ENCODE data around the gene CELA3B. TPM values are rescaled to one million over a fixed set of nuclear protein-coding genes. Genes with fewer than 3 reads are reported as not detected.

The CELA3B gene
- total RNA-seq, 1 donor from 2014 or later: not detected

DNA sequence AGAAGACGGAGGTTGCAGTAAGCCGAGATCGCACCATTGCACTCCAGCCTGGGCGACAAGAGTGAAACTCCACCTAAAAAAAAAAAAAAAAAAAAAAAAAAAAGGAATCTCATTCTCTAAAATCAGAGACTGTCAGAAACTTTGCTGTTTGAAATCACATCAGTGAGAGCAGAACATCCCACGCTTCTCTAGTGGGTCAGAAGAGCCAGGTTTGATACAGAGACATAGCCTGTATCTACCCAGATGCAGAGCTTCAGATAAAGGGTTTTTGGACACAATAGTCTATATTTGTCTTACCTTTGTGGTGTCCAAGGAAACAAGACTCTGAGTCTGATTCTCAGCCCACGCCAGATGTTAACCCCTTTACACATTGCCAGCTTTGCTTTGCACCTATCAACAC lies 44.2 kb downstream of the CELA3B start:
- H3K36me3 ChIP-seq: no peaks in the 10 kb centered on the region
- intact Hi-C loops (cut with micrococcal nuclease): no loop called here
- TF ChIP-seq, protein P1, sequence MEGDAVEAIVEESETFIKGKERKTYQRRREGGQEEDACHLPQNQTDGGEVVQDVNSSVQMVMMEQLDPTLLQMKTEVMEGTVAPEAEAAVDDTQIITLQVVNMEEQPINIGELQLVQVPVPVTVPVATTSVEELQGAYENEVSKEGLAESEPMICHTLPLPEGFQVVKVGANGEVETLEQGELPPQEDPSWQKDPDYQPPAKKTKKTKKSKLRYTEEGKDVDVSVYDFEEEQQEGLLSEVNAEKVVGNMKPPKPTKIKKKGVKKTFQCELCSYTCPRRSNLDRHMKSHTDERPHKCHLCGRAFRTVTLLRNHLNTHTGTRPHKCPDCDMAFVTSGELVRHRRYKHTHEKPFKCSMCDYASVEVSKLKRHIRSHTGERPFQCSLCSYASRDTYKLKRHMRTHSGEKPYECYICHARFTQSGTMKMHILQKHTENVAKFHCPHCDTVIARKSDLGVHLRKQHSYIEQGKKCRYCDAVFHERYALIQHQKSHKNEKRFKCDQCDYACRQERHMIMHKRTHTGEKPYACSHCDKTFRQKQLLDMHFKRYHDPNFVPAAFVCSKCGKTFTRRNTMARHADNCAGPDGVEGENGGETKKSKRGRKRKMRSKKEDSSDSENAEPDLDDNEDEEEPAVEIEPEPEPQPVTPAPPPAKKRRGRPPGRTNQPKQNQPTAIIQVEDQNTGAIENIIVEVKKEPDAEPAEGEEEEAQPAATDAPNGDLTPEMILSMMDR (IDR thresholded peaks at IDR 0.05; ENCODE audit: borderline replicate concordance): no peak

DNA sequence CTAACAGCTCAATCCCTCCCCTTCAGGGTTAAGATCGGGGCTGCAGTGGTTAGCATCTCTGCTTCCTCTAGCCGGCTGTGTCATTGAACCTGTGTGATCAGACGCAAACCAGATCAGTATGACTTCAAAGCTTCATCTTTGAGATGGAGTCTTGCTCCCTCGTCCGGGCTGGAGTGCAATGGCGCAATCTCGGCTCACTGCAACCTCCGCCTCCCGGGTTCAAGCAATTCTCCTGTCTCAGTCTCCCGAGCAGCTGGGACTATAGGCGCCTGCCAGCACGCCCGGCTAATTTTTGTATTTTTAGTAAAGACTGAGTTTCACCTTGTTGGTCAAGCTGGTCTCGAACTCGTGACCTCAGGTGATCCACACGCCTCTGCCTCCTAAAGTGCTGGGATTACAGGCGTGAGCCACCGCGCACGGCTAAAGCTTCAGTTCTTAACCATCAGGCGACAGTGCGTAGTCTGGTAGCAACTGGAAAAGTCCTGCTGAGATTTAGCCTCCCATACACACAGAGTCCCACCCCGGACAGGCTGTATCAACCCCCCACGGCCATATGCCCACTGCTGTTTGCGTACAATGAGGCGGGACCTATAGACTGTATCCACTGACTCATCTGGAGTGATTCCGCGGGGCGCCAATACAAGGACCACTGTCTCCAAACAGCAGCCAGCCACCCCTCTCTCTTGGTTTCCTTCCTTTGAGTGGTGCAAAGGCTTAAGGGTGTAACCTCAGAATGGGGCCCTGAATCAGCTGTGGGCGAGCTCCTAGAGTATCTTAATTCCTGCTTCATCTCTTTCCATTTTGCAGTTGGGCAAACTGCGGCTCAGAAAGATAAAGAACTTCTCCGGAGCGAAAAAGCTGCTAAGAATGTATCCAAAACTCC lies 47.9 kb downstream of the CELA3B start:
- Histone ChIP-seq H3K4me3 (peak overlapping the region; percentile 99), H3K27me3 (ENCODE audit: low read depth) (no peaks in the 10 kb centered on the region), H3K9me3 (replicated peaks) (no peaks in the 10 kb centered on the region), H3K27ac (replicated peaks) (peak overlapping the region; percentile 99), H3K36me3 (no peaks in the 10 kb centered on the region), H3K4me1 (peaks cover 27% of the 10 kb centered on the region)
- intact Hi-C loops (cut with micrococcal nuclease): no loop called here
- TF ChIP-seq, protein P1 (IDR thresholded peaks at IDR 0.05; ENCODE audit: borderline replicate concordance): no peak
- peak; percentile 33 for DNase-seq

More for the DNA sequence above, 44.2 kb downstream of the CELA3B start:
- DNase-seq: no peak
- Histone ChIP-seq H3K4me3 (no peak overlapping the region), H3K27me3 (ENCODE audit: low read depth) (no peaks in the 10 kb centered on the region), H3K9me3 (replicated peaks) (no peaks in the 10 kb centered on the region), H3K27ac (replicated peaks) (no peak overlapping the region), H3K4me1 (peaks cover 21% of the 10 kb centered on the region)

DNA sequence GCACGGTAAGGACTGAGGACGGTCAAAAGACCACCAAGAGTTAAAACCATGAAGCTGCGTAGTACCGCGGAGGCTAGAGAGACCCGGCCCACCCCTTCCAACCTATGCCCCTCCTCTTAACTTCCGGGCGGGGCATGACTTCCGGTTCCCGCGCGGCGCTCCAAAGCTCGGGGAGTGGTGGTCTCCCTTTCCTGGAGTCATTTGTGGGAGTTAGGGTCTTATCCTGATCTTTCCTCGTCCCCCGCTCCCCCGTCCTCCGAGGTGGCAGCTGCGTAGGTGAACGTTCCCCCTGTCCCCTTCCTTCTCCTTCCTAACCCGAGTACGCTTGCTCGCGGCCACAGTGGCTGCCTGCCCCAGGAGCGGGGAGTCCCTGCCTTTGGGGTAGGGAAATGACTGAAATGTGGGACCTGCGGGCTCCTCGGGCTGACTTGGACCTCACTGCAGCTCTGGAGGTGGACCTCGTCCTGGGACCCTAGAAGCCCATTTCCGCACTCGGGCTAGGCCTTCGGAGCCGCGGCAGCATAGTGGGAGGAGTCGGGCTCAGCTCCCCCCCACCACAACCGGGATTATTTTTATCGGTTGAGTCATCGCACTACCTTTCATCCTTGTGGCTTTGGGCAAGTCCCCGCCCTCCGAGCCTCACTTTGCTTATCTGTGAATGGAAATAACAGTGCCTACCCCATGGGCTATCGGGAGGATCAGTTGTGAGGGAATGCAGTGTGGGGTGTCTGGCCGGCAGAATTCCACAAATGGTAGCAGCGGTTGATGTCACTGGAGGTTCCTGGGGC lies 48.7 kb downstream of the CELA3B start:
- intact Hi-C loops (cut with micrococcal nuclease): no loop called here
- Histone ChIP-seq H3K27ac (replicated peaks) (peak overlapping the region; percentile 99), H3K4me1 (peaks cover 27% of the 10 kb centered on the region), H3K27me3 (ENCODE audit: low read depth) (no peaks in the 10 kb centered on the region), H3K4me3 (peak overlapping the region; percentile 99), H3K36me3 (peaks cover 3% of the 10 kb centered on the region), H3K9me3 (replicated peaks) (no peaks in the 10 kb centered on the region)
- TF ChIP-seq, protein P1 (IDR thresholded peaks at IDR 0.05; ENCODE audit: borderline replicate concordance): no peak
- peak; percentile 83 for DNase-seq

DNA sequence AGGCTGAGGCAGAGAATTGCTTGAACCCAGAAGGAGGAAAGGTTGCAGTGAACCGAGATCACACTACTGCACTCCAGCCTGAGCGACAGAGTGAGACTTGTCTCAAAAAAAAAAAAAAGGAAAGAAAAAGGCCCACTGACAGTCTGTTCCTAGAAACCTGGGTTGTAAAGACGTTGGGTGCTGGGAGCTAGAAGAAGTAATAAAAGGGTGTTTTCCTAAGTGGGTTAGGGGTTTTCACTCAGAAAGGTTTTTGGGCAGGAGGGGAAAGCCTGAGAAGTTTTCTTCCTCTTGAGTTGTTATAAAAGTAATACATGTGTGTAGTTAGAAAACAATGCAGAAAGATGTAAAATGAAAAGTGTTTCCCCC lies 50.1 kb downstream of the CELA3B start:
- peaks cover 36% of the 10 kb centered on the region for H3K4me1 ChIP-seq
- H3K36me3 ChIP-seq: peaks cover 5% of the 10 kb centered on the region
- H3K27me3 ChIP-seq (ENCODE audit: low read depth): no peaks in the 10 kb centered on the region
- no peak for DNase-seq
- intact Hi-C loops (cut with micrococcal nuclease): no loop called here
- TF ChIP-seq, protein P1 (IDR thresholded peaks at IDR 0.05; ENCODE audit: borderline replicate concordance): no peak
- H3K9me3 ChIP-seq (replicated peaks): no peaks in the 10 kb centered on the region
- no peak overlapping the region for H3K4me3 ChIP-seq
- H3K27ac ChIP-seq (replicated peaks): no peak overlapping the region

DNA sequence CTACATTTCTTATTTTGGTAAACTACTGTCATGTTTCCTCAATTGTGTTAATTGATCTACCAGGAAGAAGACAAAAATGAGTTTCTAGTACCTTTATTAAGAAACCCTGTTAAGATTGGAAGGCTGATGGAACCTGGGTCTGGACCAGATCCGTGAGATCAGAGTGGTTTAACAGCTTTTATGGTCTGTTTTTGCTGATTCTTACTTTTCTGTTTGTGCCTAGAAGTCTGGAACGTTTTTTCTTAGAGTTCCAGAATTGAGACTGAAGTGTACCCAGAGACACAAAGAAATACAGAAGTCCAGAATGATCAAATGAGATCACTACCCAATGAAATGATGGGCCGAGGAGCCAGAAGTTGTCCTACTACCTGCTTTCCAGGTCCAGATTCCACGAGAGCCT lies 53.2 kb downstream of the CELA3B start:
- H3K9me3 ChIP-seq (replicated peaks): no peaks in the 10 kb centered on the region
- H3K36me3 ChIP-seq: peaks cover 5% of the 10 kb centered on the region
- no peak for DNase-seq
- H3K4me3 ChIP-seq: no peak overlapping the region
- H3K27me3 ChIP-seq (ENCODE audit: low read depth): no peaks in the 10 kb centered on the region
- no peak overlapping the region for H3K27ac ChIP-seq (replicated peaks)
- intact Hi-C loops (cut with micrococcal nuclease): loop anchor here (10.0 kb wide), 1 partner anchor 195 kb away; no protein-coding TSS in a partner anchor
- H3K4me1 ChIP-seq: peaks cover 30% of the 10 kb centered on the region
- TF ChIP-seq, protein P1 (IDR thresholded peaks at IDR 0.05; ENCODE audit: borderline replicate concordance): no peak
